ENCODE results near the gene MLH1.
A peak's percentile ranks its signal among the peaks of the same experiment; 100 is the strongest.

Gene MLH1

DNA sequence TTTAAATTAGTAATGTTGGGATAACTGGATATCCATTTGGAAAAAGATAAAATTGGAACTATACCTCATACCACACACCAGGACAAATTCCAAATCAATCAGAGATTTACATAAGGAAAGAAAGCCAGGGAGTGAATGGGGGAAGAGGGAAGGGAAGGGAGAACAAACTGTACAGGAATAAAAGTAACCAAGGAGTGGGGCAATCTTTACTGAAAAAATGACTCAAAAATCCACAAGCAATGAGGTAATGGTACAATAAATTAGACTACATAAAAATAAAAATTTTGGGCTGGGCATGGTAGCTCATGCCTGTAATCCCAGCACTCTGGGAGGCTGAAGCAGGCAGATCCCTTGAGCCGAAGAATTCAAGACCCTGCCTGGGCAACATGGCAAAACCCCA lies 82.6 kb downstream of the MLH1 start:
- intact Hi-C loops (cut with DNase I; ENCODE audit: low total_unique reads) = no loop called here
- peak overlapping the region; percentile 46 to 53 for H3K27ac ChIP-seq
- no peak for DNase-seq
- no peaks in the 10 kb centered on the region for H3K9me3 ChIP-seq
- H3K4me3 ChIP-seq = no peak overlapping the region
- TF ChIP-seq CTCF (IDR thresholded peaks at IDR 0.05) = peak in 1 of 2 experiments; percentile 23
- peaks cover 0 to 54% (median 26%) of the 10 kb centered on the region in 4 donors for H3K4me1 ChIP-seq
- no peaks in the 10 kb centered on the region for H3K27me3 ChIP-seq
- H3K36me3 ChIP-seq = peaks cover 9 to 37% (median 12%) of the 10 kb centered on the region in 3 donors

GRCh38 chr3:37082317-37082716 lies 89.0 kb downstream of the MLH1 start:
- peaks cover 0 to 42% (median 26%) of the 10 kb centered on the region in 3 donors for H3K36me3 ChIP-seq
- TF ChIP-seq CTCF (IDR thresholded peaks at IDR 0.05) = no peak
- intact Hi-C loops (cut with DNase I; ENCODE audit: low total_unique reads) = no loop called here

GRCh38 chr3:37086918-37087317 lies 93.6 kb downstream of the MLH1 start:
- no peaks in the 10 kb centered on the region for H3K27me3 ChIP-seq

More at GRCh38 chr3:37082317-37082716, 89.0 kb downstream of the MLH1 start:
- Histone ChIP-seq H3K9me3 (no peaks in the 10 kb centered on the region), H3K4me3 (no peak overlapping the region), H3K27me3 (no peaks in the 10 kb centered on the region), H3K4me1 (peaks cover 0 to 6% (median 1%) of the 10 kb centered on the region in 4 donors), H3K27ac (no peak overlapping the region)
- DNase-seq = no peak

DNA sequence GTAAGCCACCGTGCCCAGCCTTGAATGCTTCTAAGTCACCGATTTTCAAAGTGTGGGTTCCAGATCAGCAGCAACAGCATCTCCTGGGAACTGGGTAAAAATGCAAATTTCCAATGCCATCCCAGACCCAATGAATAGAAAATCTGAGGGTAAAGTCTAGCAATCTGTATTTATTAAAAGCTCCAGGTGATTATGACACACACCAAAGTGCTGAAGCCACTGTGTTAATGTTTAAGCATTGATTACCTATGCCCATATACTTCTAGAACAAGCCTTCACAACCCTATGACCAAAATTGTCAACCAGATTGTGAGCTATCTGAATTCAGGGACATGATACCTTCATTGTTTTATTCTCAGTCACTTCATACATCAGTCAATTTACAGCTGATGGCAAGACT lies 94.6 kb downstream of the MLH1 start:
- TF ChIP-seq CTCF (IDR thresholded peaks at IDR 0.05) = no peak
- peaks cover 23 to 60% (median 24%) of the 10 kb centered on the region in 3 donors for H3K36me3 ChIP-seq
- H3K27ac ChIP-seq = no peak overlapping the region
- H3K4me3 ChIP-seq = no peak overlapping the region
- peaks cover 0 to 6% (median 1%) of the 10 kb centered on the region in 4 donors for H3K4me1 ChIP-seq
- no peaks in the 10 kb centered on the region for H3K27me3 ChIP-seq
- H3K9me3 ChIP-seq = no peaks in the 10 kb centered on the region
- intact Hi-C loops (cut with DNase I; ENCODE audit: low total_unique reads) = no loop called here
- DNase-seq = no peak

More at GRCh38 chr3:37086918-37087317, 93.6 kb downstream of the MLH1 start:
- Histone ChIP-seq H3K4me1 (peaks cover 0 to 6% (median 1%) of the 10 kb centered on the region in 4 donors), H3K36me3 (peaks cover 20 to 64% (median 23%) of the 10 kb centered on the region in 3 donors), H3K27ac (no peak overlapping the region), H3K9me3 (no peaks in the 10 kb centered on the region), H3K4me3 (no peak overlapping the region)
- intact Hi-C loops (cut with DNase I; ENCODE audit: low total_unique reads) = no loop called here
- DNase-seq = no peak
- TF ChIP-seq CTCF (IDR thresholded peaks at IDR 0.05) = no peak

GRCh38 chr3:37092484-37092883 lies 99.2 kb downstream of the MLH1 start:
- DNase-seq = no peak
- intact Hi-C loops (cut with DNase I; ENCODE audit: low total_unique reads) = no loop called here

More at GRCh38 chr3:37092484-37092883, 99.2 kb downstream of the MLH1 start:
- no peaks in the 10 kb centered on the region for H3K9me3 ChIP-seq
- no peak overlapping the region for H3K27ac ChIP-seq
- H3K36me3 ChIP-seq = peaks cover 23 to 45% (median 29%) of the 10 kb centered on the region in 3 donors
- no peak for TF ChIP-seq CTCF (IDR thresholded peaks at IDR 0.05)
- H3K27me3 ChIP-seq = no peaks in the 10 kb centered on the region
- peaks cover 0 to 16% (median 1%) of the 10 kb centered on the region in 4 donors for H3K4me1 ChIP-seq
- no peak overlapping the region for H3K4me3 ChIP-seq

Measured in tibial artery (tissue), 4 donors.